ENCODE results near the gene TVP23C. TPM values are rescaled to one million over a fixed set of nuclear protein-coding genes. Genes with fewer than 3 reads are reported as not detected.
A peak's percentile ranks its signal among the peaks of the same experiment; 100 is the strongest.
"Not testable (repeated sequence)": the region's sequence is repeated elsewhere in the genome, so short reads cannot be mapped to it uniquely, and the experiment has no call there.

Gene TVP23C
- total and polyA plus RNA-seq, 2 of the 8 experiments (the other 6 are each of a cell fraction or from before 2014, with no cell fraction given), result 2.9 to 9.6 TPM

DNA sequence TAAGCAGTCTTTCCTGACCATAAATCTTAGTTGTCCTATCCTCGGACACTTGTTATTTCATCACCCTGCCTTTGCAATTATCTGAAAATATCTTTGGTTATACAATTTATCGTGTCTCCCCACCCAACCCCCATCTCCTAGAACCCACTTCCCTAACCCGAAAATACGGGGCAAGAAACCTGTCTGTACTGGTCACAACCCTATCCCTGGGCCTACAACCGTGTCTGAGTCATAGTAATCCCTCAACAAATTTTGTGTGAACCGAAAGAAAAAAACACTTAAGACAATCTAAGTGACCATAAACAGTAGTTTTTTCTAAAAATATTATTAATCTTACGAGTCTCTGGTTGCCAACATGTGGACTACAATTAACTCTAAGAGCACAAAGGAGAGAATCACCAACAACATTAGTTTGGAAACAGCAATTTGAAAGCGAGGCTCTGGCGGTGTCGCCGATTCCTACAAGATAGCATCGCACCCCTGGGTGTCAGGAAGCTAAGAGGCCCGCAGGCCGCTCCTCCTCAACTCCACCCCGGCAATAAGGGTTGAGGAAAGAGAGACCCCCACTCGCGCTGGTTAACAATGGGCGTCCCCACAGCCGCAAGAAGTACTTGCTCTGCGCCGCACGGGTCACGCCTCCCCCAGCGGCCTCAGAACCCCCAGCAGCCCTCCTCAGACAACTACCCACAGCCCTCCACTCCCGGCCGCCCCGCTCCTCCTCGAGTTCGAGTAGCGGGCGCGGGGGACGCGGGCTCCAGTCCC is 489 bp downstream of the TVP23C start:
- H3K27me3 ChIP-seq (replicated peaks in 1 of 4; ENCODE audit: control insufficient read depth in 3 of 4, extremely low read depth in 1 of 4, insufficient read depth in 3 of 4, low read length in 3 of 4); POLR2A ChIA-PET (ENCODE audit: partially characterized antibody); H2BK120ac ChIP-seq (replicated peaks; ENCODE audit: low read depth, low read length); H3K79me1 ChIP-seq (ENCODE audit: low read depth, low read length); H4K20me1 ChIP-seq (replicated peaks in 1 of 2; ENCODE audit: control insufficient read depth in 1 of 2, insufficient read depth in 2 of 2, low read length in 2 of 2); H4K5ac ChIP-seq (ENCODE audit: insufficient read length, low read depth, low read length); H2BK20ac ChIP-seq (ENCODE audit: low read length); H2AFZ ChIP-seq (ENCODE audit: low read length); H4K91ac ChIP-seq (replicated peaks; ENCODE audit: insufficient read length, low read length); CTCF ChIA-PET (ENCODE audit: partially characterized antibody); FAIRE-seq; H3K56ac ChIP-seq (replicated peaks; ENCODE audit: insufficient read length, low read depth, low read length); H2BK5ac ChIP-seq (ENCODE audit: low read depth, low read length); H3K23me2 ChIP-seq (ENCODE audit: low read depth, low read length); DNase-seq (ENCODE audit: low read depth in 1 of 2, low spot score in 2 of 2); H3K14ac ChIP-seq (ENCODE audit: insufficient read length); H3K23ac ChIP-seq (ENCODE audit: insufficient read length); H2AK5ac ChIP-seq (ENCODE audit: low read depth, low read length); H3K79me2 ChIP-seq (ENCODE audit: control insufficient read depth in 1 of 2, insufficient read depth in 2 of 2, low read length in 2 of 2); H2BK15ac ChIP-seq (ENCODE audit: low read length); H3K18ac ChIP-seq (ENCODE audit: extremely low read depth, low read length); H3K4me1 ChIP-seq (replicated peaks in 1 of 4; ENCODE audit: control insufficient read depth in 3 of 4, insufficient read depth in 4 of 4, low read length in 3 of 4); H2BK12ac ChIP-seq (ENCODE audit: low read depth, low read length); H3K9me3 ChIP-seq (ENCODE audit: insufficient read depth in 2 of 2, low read depth in 1 of 2, low read length in 1 of 2); H3K36me3 ChIP-seq (ENCODE audit: control insufficient read depth in 2 of 4, insufficient read depth in 4 of 4, low read length in 3 of 4); H3K4ac ChIP-seq (replicated peaks; ENCODE audit: insufficient read length, low read depth, low read length): not testable (repeated sequence)
- Histone ChIP-seq H4K8ac (ENCODE audit: extremely low read depth, insufficient read depth, low read length) (peak overlapping the region; percentile 89; the same call in 1 of the 2 replicates), H3K27ac (ENCODE audit: low read depth, low read length) (peak overlapping the region; percentile 79; the same call in 1 of the 2 replicates), H3K4me3 (ENCODE audit: extremely low read depth in 1 of 4, insufficient read depth in 2 of 4, low read depth in 3 of 4, low read length in 4 of 4) (peak overlapping the region; percentile 23 to 71 (median 46); a peak in 6 of 8 replicates), H3K9ac (replicated peaks in 1 of 4; ENCODE audit: extremely low read depth in 1 of 4, low read depth in 3 of 4, low read length in 3 of 4) (peak overlapping the region in 3 of 4 experiments; percentile 51 to 70 (median 54); a peak in 5 of 7 replicates), H3K4me2 (ENCODE audit: insufficient read depth in 1 of 2, low read depth in 2 of 2, low read length in 2 of 2) (peak overlapping the region; percentile 46 to 50)
- WGBS, 2 experiments (ENCODE audit: extremely low coverage in 1 of 2, insufficient coverage in 1 of 2, insufficient read length in 1 of 2, insufficient replicate concordance in 2 of 2, low coverage in 1 of 2, low lambda C conversion rate in 2 of 2, missing lambda C conversion rate in 1 of 2), result 23% methylated on average over 7 of the region's 34 CpGs; no CpG with 5 or more reads in 1 of the 2 experiments
- peak; percentile 56 for TF ChIP-seq PHF8 (conservative IDR thresholded peaks at IDR 0.05; ENCODE audit: low read depth, low read length)
